Upper lobe of left lung (tissue), 4 donors: ENCODE results near the gene ZCCHC24.

Source experiments
- CTCF ChIP-seq, 6 experiments: fragments of 450-650 bp in 4 of 6; fragments of 200-600 bp in 2 of 6; sonication (generic) in 2 of 6; IDR thresholded peaks; one replicate each; pipeline ENCODE4 v1.5.1; 2016 to 2019; ENCODE audit warnings: antibody characterized with exemption in 6 of 6
- EP300 ChIP-seq, 4 donors: sonication (generic); formaldehyde crosslinking; IDR thresholded peaks; one replicate each; pipeline ENCODE4 v1.5.1; 2017; ENCODE audit warnings: antibody characterized with exemption in 4 of 4, control low read depth in 2 of 4
- POLR2A ChIP-seq, 4 donors: fragments of 450-650 bp; IDR thresholded peaks; one replicate each; pipeline ENCODE4 v1.5.1; 2016 to 2017; ENCODE audit warnings: antibody characterized with exemption in 4 of 4, mild to moderate bottlenecking in 2 of 4
- POLR2AphosphoS5 ChIP-seq, 2 donors: sonication (generic); formaldehyde crosslinking; IDR thresholded peaks; one replicate each; pipeline ENCODE4 v1.5.1; 2017; ENCODE audit warnings: antibody characterized with exemption in 2 of 2

DNA sequence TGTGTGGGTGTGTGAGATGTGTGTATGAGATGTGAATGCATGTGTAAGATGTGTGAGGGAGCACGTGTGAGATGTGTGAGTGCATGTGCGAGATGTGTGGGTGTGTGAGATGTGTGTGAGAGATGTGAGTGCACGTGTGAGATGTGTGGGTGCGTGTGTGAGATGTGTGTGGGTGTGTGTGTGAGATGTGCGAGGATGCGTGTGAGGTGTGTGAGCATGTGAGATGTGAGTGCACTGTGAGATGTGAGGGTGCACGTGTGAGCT lies 67.1 kb downstream of the ZCCHC24 start:
- TF ChIP-seq CTCF (IDR thresholded peaks at IDR 0.05) (no peak), EP300 (IDR thresholded peaks at IDR 0.05) (no peak), POLR2AphosphoS5 (IDR thresholded peaks at IDR 0.05) (no peak), POLR2A (IDR thresholded peaks at IDR 0.05) (no peak)
